GM04503 (cell line): ENCODE data around the gene TM9SF4.
"Not testable (repeated sequence)": the region's sequence is repeated elsewhere in the genome, so short reads cannot be mapped to it uniquely, and the experiment has no call there.

Source experiments
- DNase-seq: peaks from one replicate; pipeline ENCODE4 v3.0.0-alpha.2; 2012; ENCODE audit warnings: low read depth

TM9SF4 gene

DNA sequence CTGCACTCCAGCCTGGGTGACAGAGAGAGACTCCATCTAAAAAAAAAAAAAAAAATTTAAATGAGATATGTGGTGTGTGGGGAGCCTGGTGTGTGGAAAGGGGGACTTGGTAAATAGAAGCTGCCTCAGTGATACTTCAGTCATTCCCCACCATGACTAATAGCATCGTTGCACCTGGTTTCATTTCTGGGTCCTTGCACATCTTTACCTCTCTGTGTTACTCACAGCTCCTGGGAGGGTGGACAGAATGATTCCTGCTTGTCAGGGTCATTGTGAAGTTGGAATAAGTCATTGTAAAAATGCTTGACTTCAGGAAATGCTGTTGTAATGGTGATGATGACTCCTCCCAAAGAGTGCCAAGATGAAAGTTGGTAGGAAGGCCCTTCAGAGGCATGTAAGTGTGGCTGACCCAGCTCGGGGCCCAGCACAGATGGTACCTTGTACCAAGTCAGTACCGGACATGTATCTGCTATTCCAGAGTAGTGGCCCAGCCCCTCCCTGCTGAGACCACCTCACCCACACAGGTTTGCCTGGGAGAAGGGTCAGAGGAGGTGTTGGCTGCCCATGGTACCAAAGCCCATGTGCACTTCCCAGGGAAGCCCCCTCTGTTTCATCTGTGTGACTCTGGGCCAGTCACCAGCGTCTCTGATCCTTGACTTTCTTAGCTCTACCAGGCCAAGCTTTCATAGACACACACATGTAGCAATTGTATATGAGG is 49.6 kb downstream of the TM9SF4 start:
- no peak for DNase-seq

DNA sequence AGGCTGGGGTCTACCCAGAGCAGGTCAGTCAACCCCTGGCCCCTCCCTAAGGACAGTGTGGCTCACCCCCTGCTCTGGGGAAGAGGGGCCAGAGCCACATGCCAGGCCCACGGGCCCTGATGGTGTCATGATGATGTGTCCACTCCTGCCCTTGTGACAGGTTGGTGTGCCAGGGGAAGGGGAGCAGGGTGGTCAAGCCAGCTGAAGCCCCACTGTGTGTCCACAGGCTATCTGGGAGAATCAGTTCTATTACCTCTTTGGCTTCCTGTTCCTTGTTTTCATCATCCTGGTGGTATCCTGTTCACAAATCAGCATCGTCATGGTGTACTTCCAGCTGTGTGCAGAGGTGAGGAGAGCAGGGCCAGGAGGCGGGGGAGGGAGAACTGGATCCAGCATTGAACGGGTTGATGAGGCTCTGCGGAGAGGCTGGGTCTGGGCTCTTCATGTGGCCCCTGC is 50.3 kb downstream of the TM9SF4 start:
- no peak for DNase-seq

DNA sequence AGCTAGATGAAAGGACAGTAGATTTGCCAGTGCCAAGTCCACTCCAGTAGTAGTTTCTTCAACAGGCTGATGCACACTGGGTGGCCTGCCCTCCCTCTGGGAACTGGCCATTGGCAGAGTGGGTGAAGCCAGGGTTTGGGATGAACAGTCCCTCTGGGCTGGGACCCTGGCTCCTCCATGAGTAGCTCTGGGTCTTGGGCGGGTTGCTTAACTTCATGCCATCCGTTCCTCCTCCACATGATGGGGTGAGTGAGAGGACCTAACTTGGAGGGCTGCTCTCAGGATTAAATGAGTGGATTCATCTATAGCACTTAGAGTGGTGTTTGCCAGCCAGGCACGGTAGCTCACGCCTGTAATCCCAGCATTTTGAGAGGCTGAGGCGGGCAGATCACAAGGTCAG is 50.8 kb downstream of the TM9SF4 start:
- DNase-seq = no peak

DNA sequence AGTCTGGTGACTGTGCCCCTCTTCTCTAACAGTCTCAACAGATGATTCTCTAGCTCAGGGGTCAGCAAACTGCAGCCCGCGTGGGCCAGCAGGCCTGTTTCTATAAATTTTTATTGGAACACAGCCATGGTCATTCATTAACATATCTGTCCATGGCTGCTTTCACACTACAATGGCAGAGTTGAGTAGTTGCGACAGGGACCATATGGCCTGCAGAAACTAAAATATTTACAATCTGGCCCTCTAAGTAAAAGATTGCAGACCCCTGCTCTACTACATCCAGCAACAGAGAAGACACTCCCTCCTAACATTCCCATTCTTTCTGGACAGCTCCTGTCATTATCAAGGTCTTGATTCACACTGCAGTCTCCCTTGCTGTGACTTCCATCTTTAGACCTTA is 52.8 kb downstream of the TM9SF4 start:
- no peak for DNase-seq

DNA sequence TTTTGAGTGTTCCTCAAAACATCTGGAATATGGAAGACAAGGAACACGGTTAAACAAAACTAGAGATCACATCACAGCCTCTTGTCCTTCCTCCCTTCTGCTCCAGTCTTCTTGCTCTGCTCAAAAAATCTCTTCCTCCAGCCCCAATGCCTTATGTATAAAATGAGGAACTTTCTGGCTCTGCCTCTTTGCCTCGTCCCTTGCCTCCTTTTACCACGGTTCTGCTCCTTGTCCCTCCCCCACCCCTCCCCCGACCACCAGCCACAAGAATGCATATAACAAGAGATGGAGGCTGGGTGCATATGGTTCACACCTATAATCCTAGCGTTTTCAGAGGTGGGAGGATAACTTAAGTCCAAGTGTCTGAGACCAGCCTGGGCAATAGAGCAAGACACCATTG is 54.4 kb downstream of the TM9SF4 start:
- no peak for DNase-seq

DNA sequence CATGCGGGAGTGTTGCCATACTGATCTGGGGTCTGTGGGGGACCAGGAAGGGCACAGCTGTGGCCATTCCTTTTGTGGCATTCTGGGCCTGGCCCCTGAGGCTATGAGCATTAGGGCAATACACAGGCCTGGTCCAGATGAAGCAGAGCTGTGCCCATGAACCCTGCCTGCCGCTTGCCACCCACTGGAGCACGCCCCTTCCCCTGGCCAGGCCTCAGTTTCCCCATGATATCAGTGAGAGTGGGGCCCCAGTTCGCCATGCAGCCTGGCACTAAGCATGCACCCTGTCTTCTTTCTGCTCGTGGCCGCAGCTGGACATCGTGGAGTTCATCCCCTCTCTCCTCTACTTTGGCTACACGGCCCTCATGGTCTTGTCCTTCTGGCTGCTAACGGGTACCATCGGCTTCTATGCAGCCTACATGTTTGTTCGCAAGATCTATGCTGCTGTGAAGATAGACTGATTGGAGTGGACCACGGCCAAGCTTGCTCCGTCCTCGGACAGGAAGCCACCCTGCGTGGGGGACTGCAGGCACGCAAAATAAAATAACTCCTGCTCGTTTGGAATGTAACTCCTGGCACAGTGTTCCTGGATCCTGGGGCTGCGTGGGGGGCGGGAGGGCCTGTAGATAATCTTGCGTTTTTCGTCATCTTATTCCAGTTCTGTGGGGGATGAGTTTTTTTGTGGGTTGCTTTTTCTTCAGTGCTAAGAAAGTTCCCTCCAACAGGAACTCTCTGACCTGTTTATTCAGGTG is 55.6 kb downstream of the TM9SF4 start:
- no peak for DNase-seq

DNA sequence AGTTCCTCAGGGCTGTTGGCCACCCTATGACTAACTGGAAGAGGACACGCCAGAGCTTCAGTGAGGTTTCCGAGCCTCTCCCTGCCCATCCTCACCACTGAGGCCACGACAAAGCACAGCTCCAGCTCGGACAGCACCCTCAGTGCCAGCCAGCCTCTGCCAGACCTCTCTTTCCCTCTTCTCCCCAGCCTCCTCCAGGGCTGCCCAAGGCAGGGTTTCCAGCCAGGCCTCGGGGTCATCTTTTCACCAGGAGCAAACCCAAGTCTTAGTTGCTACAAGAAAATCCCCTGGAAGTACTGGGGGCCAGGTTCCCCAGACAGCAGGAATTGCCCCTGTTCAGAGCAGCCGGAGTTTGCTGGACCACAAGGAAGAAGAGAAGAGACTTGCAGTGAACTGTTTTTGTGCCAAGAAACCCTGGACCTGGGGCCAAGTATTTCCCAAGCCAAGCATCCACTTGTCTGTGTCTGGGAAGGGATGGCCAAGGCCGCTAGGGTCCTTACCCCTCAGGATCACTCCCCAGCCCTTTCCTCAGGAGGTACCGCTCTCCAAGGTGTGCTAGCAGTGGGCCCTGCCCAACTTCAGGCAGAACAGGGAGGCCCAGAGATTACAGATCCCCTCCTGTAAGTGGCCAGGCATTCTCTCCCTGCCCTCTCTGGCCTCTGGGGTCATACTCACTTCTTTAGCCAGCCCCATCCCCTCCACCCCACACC is 56.5 kb downstream of the TM9SF4 start:
- DNase-seq = no peak

DNA sequence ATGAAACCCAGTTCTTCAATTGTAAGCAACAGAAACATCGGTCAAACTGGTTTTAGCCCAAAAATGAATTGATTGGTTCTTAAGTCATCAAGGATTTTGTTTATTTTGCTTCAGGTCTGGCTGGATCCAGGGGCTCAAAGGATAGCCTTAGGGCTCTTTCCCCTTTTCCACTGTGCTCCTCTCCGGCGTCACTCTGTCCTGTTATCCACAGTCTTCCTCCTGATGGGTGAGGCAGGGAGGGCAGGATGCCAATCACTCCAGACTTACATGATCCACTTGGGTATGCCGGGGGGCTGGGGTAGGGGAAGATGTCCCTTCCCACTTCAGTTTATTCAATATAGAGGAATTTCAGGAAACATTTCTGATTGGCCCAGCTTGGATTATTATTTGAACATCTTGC is 58.0 kb downstream of the TM9SF4 start:
- no peak for DNase-seq

DNA sequence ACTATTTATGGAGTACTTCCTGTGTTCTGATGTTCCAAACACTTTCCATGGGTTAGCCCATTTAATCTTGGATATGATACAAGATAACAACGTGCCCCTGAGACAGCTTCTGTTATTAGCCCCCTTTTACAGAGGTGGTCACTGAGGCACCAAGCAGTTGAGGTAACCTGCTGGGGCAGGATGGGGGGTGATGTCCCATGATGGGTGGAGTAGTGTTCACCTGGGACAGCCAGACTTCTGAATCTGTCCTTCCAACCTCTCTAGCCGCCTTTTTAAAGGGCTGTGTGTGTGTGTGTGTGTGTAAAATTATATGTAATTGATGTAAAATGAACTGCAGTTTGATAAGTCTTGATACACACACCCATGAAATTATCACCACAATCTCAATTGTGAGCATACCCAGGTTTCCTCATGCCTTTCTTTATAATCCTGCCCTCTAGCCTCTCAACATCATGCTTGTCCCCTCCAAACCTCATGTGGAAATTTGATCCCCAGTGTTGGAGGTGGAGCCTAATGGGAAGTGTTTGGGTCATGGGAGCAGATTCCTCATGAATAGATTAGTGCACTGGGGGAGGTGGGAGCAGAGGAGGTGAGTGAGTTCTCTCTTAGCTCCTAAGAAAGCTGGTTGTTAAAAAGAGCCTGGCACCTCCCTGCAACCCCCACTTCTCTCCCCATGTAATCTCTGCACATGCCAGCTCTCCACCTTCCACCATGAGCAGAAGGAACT is 58.8 kb downstream of the TM9SF4 start:
- DNase-seq = no peak

DNA sequence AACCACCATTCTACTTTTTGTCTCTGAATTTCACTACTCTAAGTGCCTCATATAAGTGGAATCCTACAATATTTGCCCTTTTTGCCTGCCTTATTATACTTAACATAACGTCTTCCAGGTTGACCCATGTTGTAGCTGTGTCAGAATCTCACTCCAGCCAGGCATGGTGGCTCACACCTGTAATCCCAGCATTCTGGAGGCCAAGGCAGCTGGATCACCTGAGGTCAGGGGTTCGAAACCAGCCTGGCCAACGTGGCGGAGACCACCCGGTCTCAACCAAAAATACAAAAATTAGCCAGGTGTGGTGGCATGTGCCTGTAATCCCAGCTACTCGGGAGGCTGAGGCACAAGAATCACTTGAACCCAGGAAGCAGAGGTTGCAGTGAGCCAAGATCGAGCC is 68.2 kb downstream of the TM9SF4 start:
- DNase-seq = not testable (repeated sequence)

DNA sequence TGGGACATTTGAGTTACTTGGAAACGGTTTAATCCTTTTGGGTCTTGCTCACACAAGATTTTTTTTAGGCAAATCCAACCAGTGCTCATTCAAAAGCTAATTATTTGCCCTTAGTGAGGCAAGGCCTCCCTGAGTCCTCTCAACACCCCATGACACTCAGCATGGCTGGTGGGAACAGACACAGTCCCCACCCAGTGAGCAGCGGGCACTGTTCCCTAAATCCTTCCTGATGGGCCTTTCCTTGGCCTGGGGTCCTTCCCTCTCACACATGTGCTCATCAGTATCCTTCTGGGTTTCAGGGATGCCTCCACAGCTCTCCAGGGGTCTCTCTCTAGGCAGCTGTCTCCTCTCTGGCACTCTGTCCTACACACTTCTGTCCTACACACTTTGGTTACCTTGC is 70.0 kb downstream of the TM9SF4 start:
- no peak for DNase-seq

DNA sequence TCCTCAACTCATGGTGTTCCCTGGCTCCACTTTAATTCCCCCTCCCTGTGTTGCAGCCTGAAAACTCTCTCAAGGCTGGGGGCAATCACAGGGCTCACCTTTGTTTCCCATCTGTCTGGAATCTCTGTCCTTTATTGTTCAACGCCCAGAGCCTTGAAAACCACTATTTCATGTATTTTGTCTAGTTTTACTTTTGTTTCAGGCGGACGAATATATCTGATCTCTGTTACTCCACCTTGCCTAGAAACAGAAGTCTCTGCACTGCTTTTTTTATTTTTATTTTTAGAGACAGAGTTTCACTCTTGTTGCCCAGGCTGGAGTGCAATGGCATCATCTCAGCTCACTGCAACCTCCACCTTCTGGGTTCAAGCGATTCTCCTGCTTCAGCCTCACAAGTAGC is 70.4 kb downstream of the TM9SF4 start:
- DNase-seq = no peak

DNA sequence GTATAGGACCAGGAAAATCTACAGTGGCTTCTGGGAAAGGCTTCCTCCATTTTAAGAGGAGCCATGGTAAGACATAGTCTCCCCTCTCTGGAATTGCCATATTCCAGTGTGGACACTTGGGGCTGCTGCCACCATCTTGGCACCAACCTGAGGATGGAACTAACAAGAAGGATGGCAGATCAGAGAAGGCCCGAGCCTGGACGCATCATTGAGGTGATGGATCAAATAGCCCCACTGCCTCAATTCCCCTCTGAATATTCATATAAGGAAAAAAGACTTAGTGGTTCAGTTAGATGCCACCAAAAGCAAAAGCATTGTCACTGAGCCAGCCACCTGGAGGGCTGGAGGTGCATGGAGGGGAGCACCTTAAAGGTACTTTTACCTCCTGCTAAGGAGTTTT is 72.1 kb downstream of the TM9SF4 start:
- DNase-seq = no peak

DNA sequence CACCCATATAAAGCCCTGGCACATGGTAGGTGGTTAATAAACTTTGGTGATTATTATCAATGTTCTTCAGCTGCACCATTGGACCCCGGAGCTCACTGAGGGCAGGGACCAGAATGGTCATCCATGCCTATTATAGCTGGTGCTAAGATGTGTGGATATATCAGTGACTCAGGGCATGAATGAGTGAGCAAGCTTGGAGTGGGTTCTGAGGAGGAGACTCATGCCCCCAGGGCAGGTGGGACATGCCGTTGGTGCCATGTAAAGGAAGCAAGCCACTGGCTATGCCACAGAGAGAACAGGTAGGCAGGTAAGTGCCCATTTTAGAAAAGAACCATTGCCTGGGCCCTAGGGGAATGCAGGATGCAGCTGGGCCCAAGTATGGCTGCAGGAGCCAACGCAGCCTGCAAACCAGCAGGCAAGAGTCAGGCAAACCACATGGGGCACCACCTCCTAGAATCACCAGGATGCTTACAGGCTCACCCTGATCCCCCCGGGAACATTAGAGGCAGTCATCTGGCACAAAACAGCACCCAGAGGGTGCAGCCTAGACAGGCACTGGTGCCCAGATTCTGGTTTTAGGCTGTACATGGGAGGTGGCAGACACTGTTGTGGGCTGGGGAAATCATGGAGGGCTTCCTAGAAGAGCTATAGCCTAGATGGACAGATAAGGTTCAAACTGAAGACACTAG is 74.6 kb downstream of the TM9SF4 start:
- no peak for DNase-seq

DNA sequence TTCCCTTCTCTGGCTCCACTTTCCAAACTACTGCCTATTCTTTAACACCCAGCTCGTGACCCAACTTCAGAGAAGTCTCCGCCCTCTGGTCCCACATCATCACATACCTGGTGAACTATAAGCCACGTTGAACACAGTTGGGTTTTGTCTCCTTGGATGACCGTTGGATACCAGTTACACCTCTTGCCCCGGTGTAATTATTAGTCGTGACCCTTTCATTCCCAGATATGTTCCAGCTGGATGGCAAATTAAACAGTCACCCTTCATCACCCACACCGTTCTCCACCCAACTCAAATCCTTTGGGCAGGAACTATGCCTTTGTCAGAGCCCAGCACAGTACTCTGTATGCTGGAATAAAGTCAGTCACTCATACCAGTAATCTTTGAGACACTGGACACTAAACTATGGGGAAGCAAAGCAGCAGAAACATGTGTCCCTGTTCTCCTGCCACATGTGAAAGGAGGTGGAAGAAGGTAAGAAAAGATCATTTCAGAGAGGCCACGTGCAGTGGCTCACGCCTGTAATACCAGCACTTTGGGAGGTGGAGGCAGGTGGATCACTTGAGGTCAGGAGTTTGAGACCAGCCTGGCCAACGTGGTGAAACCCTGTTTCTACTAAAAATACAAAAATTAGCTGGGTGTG is 75.6 kb downstream of the TM9SF4 start:
- DNase-seq = no peak

DNA sequence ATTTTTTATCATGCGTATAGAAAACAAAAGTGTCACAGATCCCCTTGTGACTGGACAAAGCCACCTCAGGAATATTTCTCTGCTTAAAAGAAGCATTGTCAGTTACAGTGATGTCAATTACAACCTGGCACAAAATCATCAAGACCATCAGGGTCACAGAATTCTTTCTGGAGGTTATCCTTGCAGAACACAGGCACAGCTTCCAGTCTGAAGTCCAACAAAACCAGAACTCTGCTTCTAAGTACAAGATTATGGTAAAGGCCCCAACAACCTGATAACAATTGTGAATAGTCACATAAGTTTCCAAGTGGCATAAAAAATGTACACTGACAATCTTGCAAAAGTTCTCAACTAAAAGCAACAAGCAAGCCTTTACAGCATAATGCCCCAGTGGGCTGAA is 77.0 kb downstream of the TM9SF4 start:
- DNase-seq = no peak

DNA sequence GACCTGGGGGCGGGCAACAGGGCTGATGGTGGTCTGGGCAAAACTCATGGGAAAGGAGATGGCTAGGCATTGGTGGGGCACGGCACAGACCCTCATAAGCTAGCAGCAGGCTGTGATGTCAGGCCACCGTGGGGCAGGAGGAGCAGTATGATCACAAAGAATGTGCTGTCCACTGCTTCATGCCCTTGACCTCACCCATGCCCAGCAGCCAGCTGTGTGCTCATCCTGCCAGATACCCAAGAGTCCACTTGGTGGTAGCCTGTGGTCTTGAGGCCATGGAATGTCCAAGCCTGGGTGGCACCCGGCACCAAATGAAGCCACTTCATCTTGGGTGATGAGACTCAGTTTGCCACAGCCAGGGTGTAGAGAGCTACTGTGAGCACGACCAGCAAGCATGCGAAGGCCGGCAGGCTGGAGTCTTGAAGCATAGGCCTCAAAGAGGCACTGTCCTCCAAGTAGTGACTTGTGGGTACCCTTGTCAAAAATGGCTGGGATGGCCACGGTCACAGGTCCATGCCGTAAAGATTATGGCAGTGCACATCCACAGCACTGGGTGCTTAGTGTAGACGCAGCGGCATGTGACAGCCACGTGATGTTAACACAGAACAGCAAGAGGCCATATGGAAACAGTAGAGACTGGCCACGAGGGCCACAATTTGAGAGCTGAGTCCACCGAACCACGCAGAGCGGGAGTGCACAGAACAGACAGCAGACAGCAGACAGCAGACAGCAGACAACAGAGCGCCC is 79.0 kb downstream of the TM9SF4 start:
- DNase-seq = no peak

DNA sequence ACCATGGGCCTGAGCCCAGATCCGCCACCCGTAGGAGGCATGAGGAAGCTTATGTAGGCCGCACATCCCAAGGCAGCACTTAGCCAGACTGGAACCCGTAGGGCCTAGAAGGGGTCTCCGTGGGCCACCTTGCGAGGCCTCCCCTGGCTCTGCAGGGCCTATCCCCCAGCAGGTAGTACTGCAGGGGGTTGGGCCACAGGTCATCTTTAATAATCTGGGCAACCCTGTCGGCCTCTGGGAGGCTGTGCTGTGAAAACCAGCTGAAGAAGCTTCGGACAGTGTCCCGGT is 79.6 kb downstream of the TM9SF4 start:
- DNase-seq = no peak

DNA sequence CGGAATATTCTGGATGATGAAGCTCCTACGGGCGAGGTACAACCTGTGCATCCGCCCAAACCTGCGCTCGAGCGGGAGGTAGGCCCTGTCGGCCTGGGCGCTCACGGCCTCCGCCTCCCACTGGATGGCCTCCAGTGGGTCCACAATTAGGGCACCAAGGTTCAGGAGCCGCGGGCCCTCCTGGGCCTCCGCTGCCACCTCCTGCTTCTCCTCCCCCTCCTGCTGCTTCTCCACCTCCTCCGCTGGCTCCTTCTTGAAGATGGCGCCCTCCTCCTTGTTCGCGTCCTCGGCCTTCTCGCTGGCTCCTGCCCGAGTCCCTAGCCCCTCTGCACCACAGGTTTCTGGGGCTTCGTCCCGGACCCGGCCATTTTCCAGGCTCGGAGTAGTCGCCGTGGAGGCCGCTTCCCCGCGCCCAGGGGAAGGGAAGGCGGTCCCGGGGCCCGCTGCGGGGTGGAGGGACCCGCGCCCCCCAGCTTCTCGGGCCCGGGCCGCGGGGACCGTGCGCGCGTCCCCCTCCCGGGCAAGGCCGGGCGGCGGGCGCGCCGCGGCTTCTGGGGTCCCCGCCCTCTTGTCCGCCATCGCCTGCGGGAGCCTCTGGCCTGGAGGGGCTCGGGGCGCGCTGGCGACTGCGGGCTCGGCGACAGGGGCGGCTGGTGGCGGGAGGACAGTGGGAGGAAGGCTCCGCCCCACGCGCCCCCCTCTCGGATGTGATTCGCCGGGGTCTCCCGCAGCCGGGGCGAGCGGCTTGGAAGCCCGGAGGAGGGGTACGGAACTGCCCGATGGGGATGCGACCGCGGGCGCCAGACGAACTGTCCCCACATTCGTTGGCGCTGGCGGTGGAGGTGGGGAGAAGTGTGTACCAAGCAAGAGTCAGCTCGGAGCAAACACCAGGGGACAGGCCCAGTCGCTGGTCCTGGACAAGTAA is 80.4 kb downstream of the TM9SF4 start:
- no peak for DNase-seq
